ENCODE data around the gene UNC50. TPM values are rescaled to one million over a fixed set of nuclear protein-coding genes. Genes with fewer than 3 reads are reported as not detected.

UNC50 gene
- total and polyA plus RNA-seq, 7 donors, result 19.9 to 48.5 (median 26.6) TPM

DNA sequence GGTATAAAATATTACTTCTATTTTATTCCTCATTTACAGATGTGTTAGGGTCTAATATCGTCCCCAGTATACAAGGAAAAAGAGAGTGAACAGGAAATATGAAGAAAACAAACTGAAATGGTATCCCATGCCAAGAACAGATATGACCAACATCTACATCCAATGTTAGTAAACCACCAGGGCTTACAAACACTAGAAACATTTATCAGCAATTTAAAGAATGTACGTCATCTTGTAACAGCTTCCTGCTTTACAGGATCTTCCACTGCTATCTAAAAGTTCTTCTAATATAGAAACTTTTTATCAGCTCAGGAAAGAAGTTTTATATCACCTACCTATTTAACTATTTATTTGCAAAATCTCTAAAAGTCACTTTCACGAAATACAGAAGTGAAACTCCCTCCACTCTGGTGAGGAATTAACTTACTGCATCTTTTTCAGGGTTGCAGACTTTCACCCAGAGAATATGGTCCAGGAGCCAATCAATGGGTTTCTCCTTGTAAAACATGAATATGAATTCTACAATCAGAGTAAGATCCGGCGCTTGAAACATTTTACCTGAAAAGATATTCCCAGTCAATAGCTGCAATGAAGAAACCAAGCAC, 35.2 kb downstream of the UNC50 start:
- ATAC-seq (no peak), DNase-seq (no peak)
- H3K4me3 ChIP-seq, result no peak overlapping the region
- intact Hi-C loops (cut with DNase I), result no loop called here
- TF ChIP-seq, protein P1, sequence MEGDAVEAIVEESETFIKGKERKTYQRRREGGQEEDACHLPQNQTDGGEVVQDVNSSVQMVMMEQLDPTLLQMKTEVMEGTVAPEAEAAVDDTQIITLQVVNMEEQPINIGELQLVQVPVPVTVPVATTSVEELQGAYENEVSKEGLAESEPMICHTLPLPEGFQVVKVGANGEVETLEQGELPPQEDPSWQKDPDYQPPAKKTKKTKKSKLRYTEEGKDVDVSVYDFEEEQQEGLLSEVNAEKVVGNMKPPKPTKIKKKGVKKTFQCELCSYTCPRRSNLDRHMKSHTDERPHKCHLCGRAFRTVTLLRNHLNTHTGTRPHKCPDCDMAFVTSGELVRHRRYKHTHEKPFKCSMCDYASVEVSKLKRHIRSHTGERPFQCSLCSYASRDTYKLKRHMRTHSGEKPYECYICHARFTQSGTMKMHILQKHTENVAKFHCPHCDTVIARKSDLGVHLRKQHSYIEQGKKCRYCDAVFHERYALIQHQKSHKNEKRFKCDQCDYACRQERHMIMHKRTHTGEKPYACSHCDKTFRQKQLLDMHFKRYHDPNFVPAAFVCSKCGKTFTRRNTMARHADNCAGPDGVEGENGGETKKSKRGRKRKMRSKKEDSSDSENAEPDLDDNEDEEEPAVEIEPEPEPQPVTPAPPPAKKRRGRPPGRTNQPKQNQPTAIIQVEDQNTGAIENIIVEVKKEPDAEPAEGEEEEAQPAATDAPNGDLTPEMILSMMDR (IDR thresholded peaks at IDR 0.05), result no peak
- H3K27me3 ChIP-seq (ENCODE audit: insufficient read depth in 3 of 3, low read length in 2 of 3), result no peaks in the 10 kb centered on the region
- peaks cover 0 to 56% of the 10 kb centered on the region in 2 donors for H3K36me3 ChIP-seq (ENCODE audit: insufficient read depth in 1 of 2, low read depth in 1 of 2)
- no peaks in the 10 kb centered on the region for H3K4me1 ChIP-seq
- WGBS, 3 donors, result 90 to 94% (median 93%) methylated on average over 5 of the region's 5 CpGs
- H3K9me3 ChIP-seq, result no peaks in the 10 kb centered on the region
- no peak overlapping the region for H3K27ac ChIP-seq

DNA sequence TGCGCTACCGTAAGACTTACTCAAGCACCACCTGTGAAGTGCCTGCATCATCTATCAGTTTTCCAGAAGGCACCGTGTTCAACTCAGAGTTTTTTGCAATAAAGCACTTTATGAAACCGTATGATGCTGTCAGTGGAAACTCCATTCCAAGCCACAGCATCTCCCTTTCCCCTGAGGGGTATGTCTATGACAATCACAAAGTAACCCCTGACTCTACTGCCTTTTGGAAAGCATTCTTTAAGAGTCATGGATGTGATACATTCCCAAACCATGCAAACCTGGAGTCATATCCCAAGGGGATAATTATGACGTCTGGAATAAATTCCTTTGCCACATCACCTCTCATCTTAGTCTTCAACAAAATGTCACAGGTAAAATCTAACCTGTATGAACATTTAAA, 39.2 kb downstream of the UNC50 start:
- Histone ChIP-seq H3K9me3 (no peaks in the 10 kb centered on the region), H3K4me1 (no peaks in the 10 kb centered on the region), H3K4me3 (no peak overlapping the region), H3K36me3 (ENCODE audit: insufficient read depth in 1 of 2, low read depth in 1 of 2) (peaks cover 0 to 26% of the 10 kb centered on the region in 2 donors), H3K27ac (no peak overlapping the region), H3K27me3 (ENCODE audit: insufficient read depth in 3 of 3, low read length in 2 of 3) (no peaks in the 10 kb centered on the region)
- WGBS, 3 donors, result 66 to 76% (median 75%) methylated on average over 5 of the region's 5 CpGs
- TF ChIP-seq, protein P1 (IDR thresholded peaks at IDR 0.05), result no peak
- no peak for DNase-seq
- no peak for ATAC-seq
- intact Hi-C loops (cut with DNase I), result loop anchor here (2.0 to 5.0 kb wide), 3 partner anchors 189 to 420 kb away; no protein-coding TSS in a partner anchor

DNA sequence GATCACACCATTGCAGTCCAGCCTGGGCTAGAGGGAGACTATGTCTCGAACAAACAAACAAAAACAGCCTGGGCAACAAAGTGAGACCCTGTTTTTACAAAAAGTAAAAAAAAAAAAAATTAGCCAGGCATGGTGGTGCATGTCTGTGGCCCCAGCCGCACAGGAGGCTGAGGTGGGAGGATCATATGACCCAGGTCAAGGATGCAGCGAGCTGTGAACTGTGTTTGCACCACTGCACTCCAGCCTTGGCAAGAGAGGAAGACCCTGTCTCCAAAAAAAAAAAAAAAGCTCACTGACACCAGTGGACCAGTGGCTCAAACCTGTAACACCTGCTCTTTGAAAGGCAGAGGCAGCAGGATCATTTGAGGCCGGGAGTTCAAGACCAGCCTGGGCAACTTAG, 40.1 kb downstream of the UNC50 start:
- Histone ChIP-seq H3K36me3 (ENCODE audit: insufficient read depth in 1 of 2, low read depth in 1 of 2) (peaks cover 0 to 19% of the 10 kb centered on the region in 2 donors), H3K4me3 (no peak overlapping the region), H3K4me1 (no peaks in the 10 kb centered on the region), H3K27me3 (ENCODE audit: insufficient read depth in 3 of 3, low read length in 2 of 3) (no peaks in the 10 kb centered on the region), H3K9me3 (no peaks in the 10 kb centered on the region), H3K27ac (no peak overlapping the region)
- ATAC-seq, result no peak
- DNase-seq, result no peak
- WGBS, 3 donors, result 85 to 90% (median 87%) methylated on average over 4 of the region's 4 CpGs
- TF ChIP-seq, protein P1 (IDR thresholded peaks at IDR 0.05), result no peak
- intact Hi-C loops (cut with DNase I), result loop anchor here (2.0 to 5.0 kb wide), 3 partner anchors 188 to 419 kb away; no protein-coding TSS in a partner anchor

DNA sequence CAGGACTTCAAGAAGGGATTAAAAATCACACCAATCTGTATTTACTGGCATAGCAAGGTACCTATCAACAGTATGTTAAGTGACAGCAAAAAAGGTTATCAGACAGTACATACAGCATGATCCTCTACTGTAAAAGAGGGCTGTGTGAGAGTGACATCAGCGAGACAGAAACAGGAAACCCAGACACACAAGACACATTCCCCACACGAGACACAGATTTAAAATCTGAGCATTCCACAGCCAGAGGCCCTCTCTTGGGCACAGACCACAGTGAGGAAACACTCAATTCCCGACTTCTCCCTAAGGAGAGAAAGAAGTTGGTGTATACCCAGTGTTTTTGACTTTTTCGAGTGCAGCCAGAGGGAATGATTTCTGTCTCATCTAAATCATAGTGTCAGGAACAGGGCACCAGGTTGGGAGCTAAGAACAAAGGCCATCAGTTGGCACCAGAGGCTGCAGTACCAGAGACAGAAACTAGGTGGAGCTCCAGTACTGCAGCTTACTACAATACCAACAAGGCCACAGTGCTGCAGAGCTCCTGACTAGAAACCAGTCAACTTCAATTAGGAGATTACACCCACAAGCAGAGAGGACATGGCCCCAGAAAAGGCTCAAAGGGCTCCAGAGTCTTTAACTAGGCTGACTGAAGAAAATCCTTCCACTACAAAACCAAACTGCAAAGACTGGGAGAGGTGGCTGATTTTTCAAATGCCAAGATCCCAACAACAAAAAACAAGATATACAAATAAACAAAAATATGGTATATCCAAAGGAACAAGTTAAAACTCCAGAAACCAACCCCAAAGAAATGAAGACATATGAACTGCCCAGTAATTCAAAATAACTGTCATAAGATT, 41.0 kb downstream of the UNC50 start:
- Histone ChIP-seq H3K27ac (no peak overlapping the region), H3K4me3 (no peak overlapping the region), H3K4me1 (no peaks in the 10 kb centered on the region), H3K36me3 (ENCODE audit: insufficient read depth in 1 of 2, low read depth in 1 of 2) (peaks cover 0 to 12% of the 10 kb centered on the region in 2 donors), H3K27me3 (ENCODE audit: insufficient read depth in 3 of 3, low read length in 2 of 3) (no peaks in the 10 kb centered on the region), H3K9me3 (no peaks in the 10 kb centered on the region)
- TF ChIP-seq, protein P1 (IDR thresholded peaks at IDR 0.05), result peak; percentile 100
- 18 to 27% (median 21%) methylated on average over 4 of the region's 4 CpGs for WGBS, 3 donors
- intact Hi-C loops (cut with DNase I), result loop anchor here (2.0 to 5.0 kb wide), 3 partner anchors 187 to 418 kb away; no protein-coding TSS in a partner anchor
- DNase-seq (peak; percentile 59 to 61), ATAC-seq (peak; percentile 91 to 97 (median 96))
